C4-2B (cell line): ENCODE data around the gene CD69.
"Not testable (repeated sequence)": the region's sequence is repeated elsewhere in the genome, so short reads cannot be mapped to it uniquely, and the experiment has no call there.

Experiments
- H3K27ac ChIP-seq: fragments of 450-650 bp; 2 replicates; pipeline ENCODE4 v1.5.1; 2017
- ZFX ChIP-seq: fragments of 450-650 bp; IDR thresholded peaks from 2 replicates; pipeline ENCODE4 v1.6.1; 2017
- TF ChIP-seq, protein P1 (sequence below): fragments of 450-650 bp; conservative IDR thresholded peaks from 2 replicates; pipeline ENCODE4 v1.5.1; 2017; ENCODE audit warnings: mild to moderate bottlenecking

Gene CD69

GRCh38 chr12:9717070-9717925, 43.4 kb downstream of the CD69 start:
- no peak overlapping the region for H3K27ac ChIP-seq
- TF ChIP-seq, protein P1, sequence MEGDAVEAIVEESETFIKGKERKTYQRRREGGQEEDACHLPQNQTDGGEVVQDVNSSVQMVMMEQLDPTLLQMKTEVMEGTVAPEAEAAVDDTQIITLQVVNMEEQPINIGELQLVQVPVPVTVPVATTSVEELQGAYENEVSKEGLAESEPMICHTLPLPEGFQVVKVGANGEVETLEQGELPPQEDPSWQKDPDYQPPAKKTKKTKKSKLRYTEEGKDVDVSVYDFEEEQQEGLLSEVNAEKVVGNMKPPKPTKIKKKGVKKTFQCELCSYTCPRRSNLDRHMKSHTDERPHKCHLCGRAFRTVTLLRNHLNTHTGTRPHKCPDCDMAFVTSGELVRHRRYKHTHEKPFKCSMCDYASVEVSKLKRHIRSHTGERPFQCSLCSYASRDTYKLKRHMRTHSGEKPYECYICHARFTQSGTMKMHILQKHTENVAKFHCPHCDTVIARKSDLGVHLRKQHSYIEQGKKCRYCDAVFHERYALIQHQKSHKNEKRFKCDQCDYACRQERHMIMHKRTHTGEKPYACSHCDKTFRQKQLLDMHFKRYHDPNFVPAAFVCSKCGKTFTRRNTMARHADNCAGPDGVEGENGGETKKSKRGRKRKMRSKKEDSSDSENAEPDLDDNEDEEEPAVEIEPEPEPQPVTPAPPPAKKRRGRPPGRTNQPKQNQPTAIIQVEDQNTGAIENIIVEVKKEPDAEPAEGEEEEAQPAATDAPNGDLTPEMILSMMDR: no peak
- no peak for TF ChIP-seq ZFX

- not testable (repeated sequence) for H3K27ac ChIP-seq
Measured at GRCh38 chr12:9713032-9713558, 47.6 kb downstream of the CD69 start.

DNA sequence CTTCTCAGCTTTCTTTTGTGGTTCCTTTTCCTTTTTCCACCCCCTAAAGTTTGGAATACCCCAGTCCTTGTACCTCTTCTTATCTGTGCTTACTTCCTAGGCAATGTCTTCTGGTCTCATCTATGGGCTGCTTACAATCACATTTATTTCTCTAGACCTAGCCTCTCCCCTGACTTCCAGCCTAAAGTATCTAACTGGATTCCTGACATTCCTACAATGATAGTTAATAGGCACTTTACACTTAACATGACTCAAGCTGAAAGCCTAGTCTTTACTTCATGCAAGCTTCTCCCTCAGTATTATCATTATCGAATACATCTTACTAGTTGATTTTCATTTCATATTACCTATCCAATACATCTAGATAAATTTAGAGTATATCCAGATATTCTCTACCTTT, 49.0 kb downstream of the CD69 start:
- TF ChIP-seq ZFX: no peak
- TF ChIP-seq, protein P1: no peak

DNA sequence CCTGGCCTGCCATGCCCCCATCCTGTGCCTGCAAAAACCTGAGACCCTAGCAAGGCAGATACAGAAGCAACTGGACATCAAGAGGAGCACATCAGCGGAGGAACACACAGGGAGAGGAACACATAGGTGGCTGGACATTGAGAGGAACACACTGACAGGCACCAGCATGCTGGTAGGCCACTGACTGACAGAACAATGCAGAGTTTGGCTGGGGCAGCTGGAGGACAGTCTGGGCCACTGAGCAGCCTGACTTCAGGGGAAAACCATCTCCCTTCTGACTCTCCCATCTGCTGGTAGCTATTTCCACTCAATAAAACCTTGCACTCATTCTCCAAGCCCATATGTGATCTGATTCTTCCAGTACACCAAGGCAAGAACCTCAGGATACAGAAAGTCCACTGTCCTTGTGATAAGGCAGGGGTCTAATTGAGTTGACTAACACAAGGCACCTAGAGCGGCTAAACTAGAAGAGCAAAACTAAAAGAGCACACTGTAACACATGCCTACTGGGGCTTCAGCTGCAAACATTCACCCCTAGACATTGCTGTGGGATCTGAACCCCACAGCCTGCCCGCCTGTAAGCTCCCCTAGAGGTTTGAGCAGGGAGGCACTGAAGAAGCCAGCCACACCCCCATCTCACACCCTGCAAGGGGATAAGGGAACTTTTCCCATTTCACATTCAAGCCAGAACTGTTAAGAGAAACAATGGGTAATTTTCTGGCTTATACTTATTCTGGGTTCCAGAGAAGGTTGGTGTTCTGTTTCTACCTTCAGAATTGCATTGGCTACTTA, 49.9 kb downstream of the CD69 start:
- no peak overlapping the region for H3K27ac ChIP-seq
- TF ChIP-seq, protein P1: no peak
- no peak for TF ChIP-seq ZFX

More for the DNA sequence above, 49.0 kb downstream of the CD69 start:
- H3K27ac ChIP-seq: no peak overlapping the region

- H3K27ac ChIP-seq: no peak overlapping the region
- TF ChIP-seq ZFX: no peak
- TF ChIP-seq, protein P1: no peak
Measured at GRCh38 chr12:9708853-9709252, 51.8 kb downstream of the CD69 start.

- no peak overlapping the region for H3K27ac ChIP-seq
- TF ChIP-seq, protein P1: peak; percentile 92
- TF ChIP-seq ZFX: no peak
Measured at GRCh38 chr12:9707864-9708808, 52.6 kb downstream of the CD69 start.

- TF ChIP-seq ZFX: no peak
- TF ChIP-seq, protein P1: no peak
- H3K27ac ChIP-seq: no peak overlapping the region
Measured at GRCh38 chr12:9707356-9707755, 53.3 kb downstream of the CD69 start.
